CD4-positive, alpha-beta T cell (primary cell): ENCODE measurements around the gene TP63. TPM values are rescaled to one million over a fixed set of nuclear protein-coding genes. Genes with fewer than 3 reads are reported as not detected.

ENCODE experiments used
- ATAC-seq: fragments of 200-7000 bp; cut with Tn5 transposase; one replicate; pipeline ENCODE4 v1.10.0; 2022; ENCODE audit warnings: mild to moderate bottlenecking; ENCODE audit not compliant: poor library complexity
- CTCF ChIA-PET: fragments of 350-600 bp; sonication (Branson Sonifier 250); formaldehyde crosslinking; loops from one replicate; lab custom pipeline; 2021; ENCODE audit warnings: antibody characterized with exemption, inconsistent platforms; lab: Charles Lee
- POLR2A ChIA-PET: fragments of 350-600 bp; sonication (Branson Sonifier 250); formaldehyde crosslinking; loops from one replicate; lab custom pipeline; 2021; ENCODE audit warnings: antibody characterized with exemption, inconsistent platforms; lab: Charles Lee
- DNase-seq, 14 experiments: peaks; one replicate each; pipeline ENCODE4 v3.0.0-alpha.2; 2013 to 2020; ENCODE audit warnings: mixed read lengths in 2 of 14
- H3K27ac ChIP-seq, 2 donors: one replicate each; pipeline versions ENCODE4 v1.5.1 to v1.7.0; 2013; ENCODE audit warnings: low read length in 2 of 2, low read depth in 1 of 2, mild to moderate bottlenecking in 1 of 2
- H3K27me3 ChIP-seq, 2 experiments: 1 replicate in 1 of 2; 2 replicates in 1 of 2; pipeline versions ENCODE4 v1.6.1 to v1.7.0; 2013; ENCODE audit warnings: low read length in 2 of 2, control low read depth in 1 of 2, mild to moderate bottlenecking in 1 of 2, moderate library complexity in 1 of 2; ENCODE audit not compliant: insufficient read depth in 2 of 2, control insufficient read depth in 1 of 2
- H3K36me3 ChIP-seq: one replicate; pipeline ENCODE4 v1.6.1; 2013; ENCODE audit warnings: low read length, control low read depth; ENCODE audit not compliant: insufficient read depth
- H3K4me1 ChIP-seq: one replicate; pipeline ENCODE4 v1.6.1; 2013; ENCODE audit warnings: low read length, control low read depth; ENCODE audit not compliant: insufficient read depth
- H3K4me3 ChIP-seq: one replicate; pipeline ENCODE4 v1.5.1; 2013; ENCODE audit warnings: mild to moderate bottlenecking, low read length, moderate library complexity
- H3K9me3 ChIP-seq, 2 experiments: 1 replicate in 1 of 2; 2 replicates in 1 of 2; pipeline versions ENCODE4 v1.6.1 to v1.7.0; 2013; ENCODE audit warnings: low read length in 2 of 2, mild to moderate bottlenecking in 2 of 2, control low read depth in 1 of 2, moderate library complexity in 1 of 2; ENCODE audit not compliant: control insufficient read depth in 1 of 2, insufficient read depth in 1 of 2
- H3K27ac Mint-ChIP-seq: one replicate; pipeline ENCODE4 v1.8.0; 2020; ENCODE audit warnings: mixed read lengths
- H3K27me3 Mint-ChIP-seq: one replicate; pipeline ENCODE4 v1.8.0; 2021; ENCODE audit warnings: mixed read lengths
- H3K36me3 Mint-ChIP-seq: one replicate; pipeline ENCODE4 v1.8.0; 2021; ENCODE audit warnings: low read depth, mixed read lengths
- H3K4me1 Mint-ChIP-seq: one replicate; pipeline ENCODE4 v1.8.0; 2021; ENCODE audit warnings: low read depth, mixed read lengths
- H3K4me3 Mint-ChIP-seq: one replicate; pipeline ENCODE4 v1.8.0; 2020; ENCODE audit warnings: mild to moderate bottlenecking, mixed read lengths
- H3K9me3 Mint-ChIP-seq: one replicate; pipeline ENCODE4 v1.8.0; 2020; ENCODE audit warnings: mixed read lengths
- intact Hi-C, 2 experiments: fragments of 100-400 bp; cut with DNase I in 1 of 2; cut with micrococcal nuclease in 1 of 2; formaldehyde crosslinking; loops; one replicate each; pipeline versions ENCODE4 v1.15.1 to v1.9.0; 2023 to 2025; cut with DNase I, micrococcal nuclease
- total RNA-seq, 174 experiments: library from RNA in 2 of 174; stranded (reverse) in 2 of 174; gene quantifications; one replicate each; pipeline ENCODE4 v1.2.3 and lab custom pipeline; 2021 to 2026
- TF ChIP-seq, protein P1 (sequence below): fragments of 200-600 bp; IDR thresholded peaks from one replicate; pipeline ENCODE4 v1.8.0; 2022; ENCODE audit warnings: antibody characterized with exemption, mild to moderate bottlenecking

The TP63 gene
- total RNA-seq, 2 experiments from 2014 or later = 0.31 TPM; not detected in 1

DNA sequence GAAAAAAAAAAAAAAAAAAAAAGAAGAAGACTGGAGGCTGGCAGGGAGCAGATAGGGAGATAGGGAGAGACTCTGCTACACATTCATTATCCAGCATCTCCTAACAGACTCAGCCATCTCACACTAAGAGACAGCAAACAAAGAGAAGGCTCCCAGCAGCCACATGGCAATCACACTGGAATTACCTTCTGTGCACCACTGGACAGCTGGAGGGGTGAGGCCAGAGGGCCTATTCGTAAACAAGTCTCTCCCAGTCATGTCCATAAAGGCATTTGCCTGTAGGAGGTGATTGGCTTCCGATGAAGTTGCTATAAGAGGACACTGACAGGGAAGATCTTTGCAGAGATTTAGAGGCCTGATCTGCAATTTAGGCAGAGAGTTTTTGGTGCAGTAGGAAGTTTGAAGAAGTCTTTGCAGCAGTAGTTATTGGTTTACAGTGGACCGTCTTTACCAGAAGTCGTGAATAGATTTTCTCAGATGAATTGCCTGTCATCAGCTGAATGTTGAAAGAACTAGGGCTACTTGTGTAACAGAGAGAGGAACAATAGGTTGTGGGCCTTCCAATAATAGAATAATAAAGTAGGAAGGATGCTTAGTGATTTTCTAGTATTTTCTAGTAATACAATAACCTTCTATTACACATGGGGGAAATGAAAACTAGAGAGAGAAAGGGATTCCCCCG lies 89.7 kb downstream of the TP63 start:
- intact Hi-C loops = no loop called here
- H3K27ac ChIP-seq = no peak overlapping the region
- Mint-ChIP-seq H3K27ac (no peak overlapping the region), H3K4me1 (no peaks in the 10 kb centered on the region), H3K9me3 (no peaks in the 10 kb centered on the region), H3K4me3 (no peak overlapping the region), H3K36me3 (no peaks in the 10 kb centered on the region), H3K27me3 (no peaks in the 10 kb centered on the region)
- DNase-seq = no peak
- POLR2A ChIA-PET = no interaction called here
- no peaks in the 10 kb centered on the region for H3K9me3 ChIP-seq
- ATAC-seq = no peak
- TF ChIP-seq, protein P1, sequence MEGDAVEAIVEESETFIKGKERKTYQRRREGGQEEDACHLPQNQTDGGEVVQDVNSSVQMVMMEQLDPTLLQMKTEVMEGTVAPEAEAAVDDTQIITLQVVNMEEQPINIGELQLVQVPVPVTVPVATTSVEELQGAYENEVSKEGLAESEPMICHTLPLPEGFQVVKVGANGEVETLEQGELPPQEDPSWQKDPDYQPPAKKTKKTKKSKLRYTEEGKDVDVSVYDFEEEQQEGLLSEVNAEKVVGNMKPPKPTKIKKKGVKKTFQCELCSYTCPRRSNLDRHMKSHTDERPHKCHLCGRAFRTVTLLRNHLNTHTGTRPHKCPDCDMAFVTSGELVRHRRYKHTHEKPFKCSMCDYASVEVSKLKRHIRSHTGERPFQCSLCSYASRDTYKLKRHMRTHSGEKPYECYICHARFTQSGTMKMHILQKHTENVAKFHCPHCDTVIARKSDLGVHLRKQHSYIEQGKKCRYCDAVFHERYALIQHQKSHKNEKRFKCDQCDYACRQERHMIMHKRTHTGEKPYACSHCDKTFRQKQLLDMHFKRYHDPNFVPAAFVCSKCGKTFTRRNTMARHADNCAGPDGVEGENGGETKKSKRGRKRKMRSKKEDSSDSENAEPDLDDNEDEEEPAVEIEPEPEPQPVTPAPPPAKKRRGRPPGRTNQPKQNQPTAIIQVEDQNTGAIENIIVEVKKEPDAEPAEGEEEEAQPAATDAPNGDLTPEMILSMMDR = no peak
- H3K36me3 ChIP-seq = no peaks in the 10 kb centered on the region
- CTCF ChIA-PET = interaction anchor here (1.2 kb wide), 1 partner anchor 8 kb away, joined by 3 read pairs; no protein-coding TSS in a partner anchor
- no peaks in the 10 kb centered on the region for H3K27me3 ChIP-seq
- no peaks in the 10 kb centered on the region for H3K4me1 ChIP-seq
- no peak overlapping the region for H3K4me3 ChIP-seq

DNA sequence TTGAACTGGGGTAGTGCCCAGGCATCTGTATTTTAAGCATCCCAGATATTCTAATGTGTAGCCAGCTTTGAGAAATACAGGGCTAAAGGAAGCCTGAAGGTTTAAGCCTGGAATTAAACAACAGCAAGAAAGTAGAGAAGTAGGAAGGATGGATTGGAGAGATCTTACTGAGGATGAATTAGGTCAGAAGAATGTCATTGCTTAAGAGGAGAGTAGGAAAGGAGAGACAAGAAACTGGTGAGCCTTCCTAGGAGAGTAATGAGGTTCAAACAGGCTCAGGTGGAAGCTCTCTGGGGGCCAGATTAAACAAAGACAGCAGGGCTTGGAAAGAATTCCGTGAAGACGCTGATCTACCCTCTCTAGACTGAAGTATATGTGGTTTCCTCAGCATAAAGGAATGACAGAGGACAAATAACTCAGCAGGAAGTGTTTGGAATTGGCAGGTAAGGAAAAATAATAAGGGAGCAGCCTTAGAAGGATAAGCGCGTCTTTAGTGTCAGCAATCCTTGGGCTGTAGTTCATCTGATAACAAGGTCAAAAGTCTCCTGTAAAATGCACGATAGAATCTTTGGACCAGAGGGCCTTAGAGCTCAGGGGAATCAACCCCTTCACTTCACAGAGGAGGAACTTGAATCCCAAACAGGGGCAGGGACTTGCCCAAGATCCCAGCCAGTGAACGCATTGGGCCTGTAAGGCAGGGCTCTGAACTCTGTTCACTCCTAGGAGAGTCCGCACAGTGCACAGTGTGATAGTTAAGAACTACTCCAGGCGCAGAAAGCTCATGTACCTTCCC lies 90.9 kb downstream of the TP63 start:
- H3K4me1 ChIP-seq = no peaks in the 10 kb centered on the region
- H3K27me3 Mint-ChIP-seq = no peaks in the 10 kb centered on the region
- TF ChIP-seq, protein P1 = no peak
- ChIA-PET POLR2A (no interaction called here), CTCF (interaction anchor here (1.2 kb wide), 1 partner anchor 9 kb away, joined by 3 read pairs; no protein-coding TSS in a partner anchor)
- no peak overlapping the region for H3K4me3 ChIP-seq
- H3K27me3 ChIP-seq = no peaks in the 10 kb centered on the region
- no peaks in the 10 kb centered on the region for H3K9me3 ChIP-seq
- H3K9me3 Mint-ChIP-seq = no peaks in the 10 kb centered on the region
- H3K4me3 Mint-ChIP-seq = no peak overlapping the region
- intact Hi-C loops = no loop called here
- ATAC-seq (no peak), DNase-seq (no peak)
- no peaks in the 10 kb centered on the region for H3K4me1 Mint-ChIP-seq
- H3K36me3 ChIP-seq = no peaks in the 10 kb centered on the region
- H3K27ac Mint-ChIP-seq = no peak overlapping the region
- H3K27ac ChIP-seq = no peak overlapping the region
- H3K36me3 Mint-ChIP-seq = no peaks in the 10 kb centered on the region

DNA sequence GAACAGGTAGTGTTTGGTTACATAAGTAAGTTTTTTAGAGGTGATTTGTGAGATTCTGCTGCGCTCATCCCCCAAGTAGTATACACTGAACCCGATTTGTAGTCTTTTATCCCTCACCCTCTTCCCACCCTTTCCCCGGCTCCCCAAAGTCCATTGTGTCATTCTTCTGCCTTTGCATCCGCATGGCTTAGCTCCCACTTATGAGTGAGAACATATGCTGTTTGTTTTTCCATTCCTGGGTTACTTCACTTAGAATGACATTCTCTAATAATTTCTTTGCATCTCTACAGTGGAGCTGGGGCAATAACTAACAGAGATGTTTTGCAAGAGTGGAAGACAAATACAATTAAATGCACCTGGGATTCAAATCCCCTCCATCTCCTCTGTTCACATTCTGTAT lies 93.2 kb downstream of the TP63 start:
- Histone ChIP-seq H3K4me3 (no peak overlapping the region), H3K27ac (no peak overlapping the region), H3K4me1 (no peaks in the 10 kb centered on the region), H3K9me3 (no peaks in the 10 kb centered on the region), H3K27me3 (no peaks in the 10 kb centered on the region), H3K36me3 (no peaks in the 10 kb centered on the region)
- POLR2A ChIA-PET = no interaction called here
- CTCF ChIA-PET = no interaction called here
- TF ChIP-seq, protein P1 = no peak
- Mint-ChIP-seq H3K27ac (no peak overlapping the region), H3K27me3 (no peaks in the 10 kb centered on the region), H3K4me1 (no peaks in the 10 kb centered on the region), H3K36me3 (no peaks in the 10 kb centered on the region), H3K9me3 (no peaks in the 10 kb centered on the region), H3K4me3 (no peak overlapping the region)
- intact Hi-C loops = no loop called here
- no peak for DNase-seq
- no peak for ATAC-seq
